IMR-90 (cell line): ENCODE results near the gene ANTXRL. TPM values are rescaled to one million over a fixed set of nuclear protein-coding genes. Genes with fewer than 3 reads are reported as not detected.

Source experiments
- ATAC-seq: fragments of 200-7000 bp; cut with Tn5 transposase; 2 replicates; pipeline ENCODE4 v1.9.1; 2020; ENCODE audit warnings: low read depth, mild to moderate bottlenecking, moderate library complexity
- BruUV-seq: library from RNA; stranded (reverse); fragments of 400-500 nt; replicated peaks from 2 replicates; lab custom pipeline; 2021; lab: Mats Ljungman, UMichigan
- CTCF ChIA-PET: fragments of 300-600 bp; formaldehyde crosslinking; extraction: SDS; loops from one replicate; lab custom pipeline; 2021; ENCODE audit warnings: antibody characterized with exemption; lab: Yijun Ruan, JAX
- POLR2A ChIA-PET: fragments of 300-600 bp; sonication (Branson Sonifier 250); formaldehyde crosslinking; loops from one replicate; lab custom pipeline; 2022; ENCODE audit warnings: antibody characterized with exemption; ENCODE audit not compliant: unreplicated experiment; lab: Charles Lee
- DNase-seq: peaks from one replicate; pipeline ENCODE4 v3.0.0; 2013
- H2AFZ ChIP-seq: replicated peaks from 2 replicates; pipeline ENCODE3; 2013; ENCODE audit warnings: low read length, mild to moderate bottlenecking; ENCODE audit not compliant: poor library complexity
- H2AK5ac ChIP-seq: 2 replicates; pipeline ENCODE4 v1.6.1; 2013; ENCODE audit warnings: low read depth, low read length, inconsistent platforms
- H2AK9ac ChIP-seq: replicated peaks from 2 replicates; pipeline ENCODE3; 2013; ENCODE audit warnings: mild to moderate bottlenecking, low read depth, low read length, moderate library complexity; ENCODE audit not compliant: poor library complexity
- H2BK120ac ChIP-seq: 2 replicates; pipeline ENCODE4 v1.6.1; 2013; ENCODE audit warnings: low read depth, low read length, inconsistent platforms
- H2BK15ac ChIP-seq: 3 replicates; pipeline ENCODE4 v1.6.1; 2013; ENCODE audit warnings: low read depth, low read length, inconsistent platforms
- H2BK20ac ChIP-seq: 2 replicates; pipeline ENCODE4 v1.6.1; 2013; ENCODE audit warnings: low read depth, mild to moderate bottlenecking, inconsistent platforms, low read length, moderate library complexity
- H2BK5ac ChIP-seq: 2 replicates; pipeline ENCODE4 v1.6.1; 2013; ENCODE audit warnings: mild to moderate bottlenecking, low read depth, low read length, inconsistent platforms; ENCODE audit not compliant: poor library complexity, severe bottlenecking
- H3K14ac ChIP-seq: replicated peaks from 2 replicates; pipeline ENCODE4 v1.6.1; 2013; ENCODE audit warnings: low read depth, low read length, inconsistent platforms
- H3K18ac ChIP-seq: 2 replicates; pipeline ENCODE4 v1.6.1; 2013; ENCODE audit warnings: low read depth, low read length, control low read depth
- H3K23ac ChIP-seq: 2 replicates; pipeline ENCODE4 v1.6.1; 2013; ENCODE audit warnings: low read depth, low read length, inconsistent platforms
- H3K27ac ChIP-seq: 2 replicates; pipeline ENCODE4 v1.5.1; 2013; ENCODE audit warnings: mild to moderate bottlenecking, control low read depth, low read length; ENCODE audit not compliant: insufficient read depth
- H3K27me3 ChIP-seq: 2 replicates; pipeline ENCODE4 v1.6.1; 2013; ENCODE audit warnings: low read length; ENCODE audit not compliant: control insufficient read depth, insufficient read depth
- H3K36me3 ChIP-seq: 2 replicates; pipeline ENCODE4 v1.6.1; 2013; ENCODE audit warnings: low read length, mixed read lengths; ENCODE audit not compliant: control insufficient read depth, insufficient read depth
- H3K4ac ChIP-seq: 2 replicates; pipeline ENCODE4 v1.6.1; 2013; ENCODE audit warnings: low read depth, low read length, inconsistent platforms
- H3K4me1 ChIP-seq: 2 replicates; pipeline ENCODE4 v1.6.1; 2013; ENCODE audit warnings: low read length, mixed read lengths; ENCODE audit not compliant: control insufficient read depth, insufficient read depth
- H3K4me2 ChIP-seq: 2 replicates; pipeline ENCODE4 v1.6.1; 2013; ENCODE audit warnings: low read depth, mild to moderate bottlenecking, control low read depth, low read length, moderate library complexity
- H3K4me3 ChIP-seq: 2 replicates; pipeline ENCODE4 v1.5.1; 2013; ENCODE audit warnings: low read depth, mild to moderate bottlenecking, control low read depth, low read length, moderate library complexity; ENCODE audit not compliant: insufficient read depth
- H3K56ac ChIP-seq: 2 replicates; pipeline ENCODE4 v1.6.1; 2013; ENCODE audit warnings: low read length, inconsistent platforms; ENCODE audit not compliant: insufficient read depth; ENCODE audit errors: extremely low read depth
- H3K79me1 ChIP-seq, 2 experiments: 2 replicates each; pipeline ENCODE4 v1.6.1; 2013; ENCODE audit warnings: low read length in 2 of 2, inconsistent platforms in 1 of 2, low read depth in 1 of 2
- H3K9ac ChIP-seq: 2 replicates; pipeline ENCODE4 v1.6.1; 2013; ENCODE audit warnings: low read depth, low read length, control low read depth
- H3K9me1 ChIP-seq: 2 replicates; pipeline ENCODE4 v1.6.1; 2013; ENCODE audit warnings: low read length, inconsistent platforms; ENCODE audit not compliant: insufficient read depth
- H3K9me3 ChIP-seq: 2 replicates; pipeline ENCODE4 v1.6.1; 2013; ENCODE audit warnings: low read length; ENCODE audit not compliant: control insufficient read depth, insufficient read depth
- H4K20me1 ChIP-seq: 2 replicates; pipeline ENCODE4 v1.6.1; 2013; ENCODE audit warnings: low read length, inconsistent platforms; ENCODE audit not compliant: insufficient read depth
- H4K5ac ChIP-seq: 2 replicates; pipeline ENCODE4 v1.6.1; 2013; ENCODE audit warnings: mild to moderate bottlenecking, low read depth, low read length, control low read depth
- H4K8ac ChIP-seq, 2 experiments: 2 replicates each; pipeline ENCODE4 v1.6.1; 2013; ENCODE audit warnings: low read depth in 2 of 2, low read length in 2 of 2, control low read depth in 1 of 2, inconsistent platforms in 1 of 2
- H4K91ac ChIP-seq: 2 replicates; pipeline ENCODE4 v1.6.1; 2013; ENCODE audit warnings: low read depth, low read length, inconsistent platforms; ENCODE audit not compliant: insufficient read depth
- CHD1 ChIP-seq: IDR thresholded peaks from 2 replicates; pipeline ENCODE4 v1.6.1; 2012; ENCODE audit warnings: low read depth, low read length, improper control_type of control experiment
- CTCF ChIP-seq: conservative IDR thresholded peaks from 2 replicates; pipeline ENCODE4 v1.5.1; 2012; ENCODE audit warnings: mild to moderate bottlenecking, low read depth, low read length, improper control_type of control experiment
- ELK1 ChIP-seq: fragments of 150-350 bp; IDR thresholded peaks from 2 replicates; pipeline ENCODE4 v1.6.1; 2016; ENCODE audit warnings: low read depth, mild to moderate bottlenecking, low read length, moderate library complexity, borderline replicate concordance
- FOS ChIP-seq: fragments of 150-350 bp; IDR thresholded peaks from 2 replicates; pipeline ENCODE4 v1.6.1; 2016; ENCODE audit warnings: low read depth, low read length
- MAFK ChIP-seq: IDR thresholded peaks from 2 replicates; pipeline ENCODE4 v1.6.1; 2012; ENCODE audit warnings: low read depth, low read length, improper control_type of control experiment
- MAZ ChIP-seq: IDR thresholded peaks from 2 replicates; pipeline ENCODE4 v1.6.1; 2012; ENCODE audit warnings: low read depth, mild to moderate bottlenecking, low read length, improper control_type of control experiment, moderate library complexity, borderline replicate concordance
- MXI1 ChIP-seq: IDR thresholded peaks from 2 replicates; pipeline ENCODE4 v1.6.1; 2012; ENCODE audit warnings: low read depth, mild to moderate bottlenecking, low read length, moderate library complexity, borderline replicate concordance
- NFE2L2 ChIP-seq: fragments of 150-350 bp; IDR thresholded peaks from 2 replicates; pipeline ENCODE4 v1.6.1; 2016; ENCODE audit warnings: low read depth, mild to moderate bottlenecking, low read length
- POLR2A ChIP-seq: IDR thresholded peaks from 2 replicates; pipeline ENCODE4 v1.6.1; 2012; ENCODE audit warnings: mild to moderate bottlenecking, low read depth, low read length
- WGBS, 2 experiments: methylation state at CpG; one replicate each; pipeline versions ENCODE4 v1.1.5 to v1.1.7; 2013; ENCODE audit warnings: missing lambda C conversion rate in 2 of 2; ENCODE audit not compliant: insufficient read length in 1 of 2; ENCODE audit errors: extremely low coverage in 2 of 2; 5-methylcytosine and 5-hydroxymethylcytosine counted together
- dilution Hi-C: fragments of 300-500 bp; cut with HindIII; formaldehyde crosslinking; loops from one replicate; pipeline ENCODE4 v1.14.3; 2018; ENCODE audit warnings: low sequenced_read_pairs; ENCODE audit not compliant: unreplicated experiment
- in situ Hi-C: fragments of 300-500 bp; cut with MboI; formaldehyde crosslinking; loops from 3 replicates; pipeline ENCODE4 v1.14.3; 2019; ENCODE audit warnings: low sequenced_read_pairs, inconsistent platforms, mixed read lengths
- intact Hi-C: fragments of 100-400 bp; cut with micrococcal nuclease; formaldehyde crosslinking; loops from 2 replicates; pipeline ENCODE4 v1.10.0; 2022
- polyA plus RNA-seq, 3 experiments: library from polyadenylated mRNA; depleted of rRNA; stranded (reverse); fragments of >200 nt; gene quantifications; 2 replicates each; pipeline ENCODE4 v1.2.3, GENCODE V29; 2012; ENCODE audit warnings: low replicate concordance in 1 of 3
- total RNA-seq: library from RNA; depleted of rRNA; stranded (reverse); fragments of >200 nt; gene quantifications from 2 replicates; pipeline ENCODE4 v1.2.3, GENCODE V29; 2012

ANTXRL gene
- total and polyA plus RNA-seq, 2 of the 4 experiments (the other 2 are of a cell fraction), result not detected

- no peak overlapping the region for H2BK5ac ChIP-seq
- no peak overlapping the region for H3K18ac ChIP-seq
- BruUV-seq, result no TSS peak
- POLR2A ChIA-PET, result no interaction called here
- no peak overlapping the region for H2BK20ac ChIP-seq
- no peak overlapping the region for H4K5ac ChIP-seq
- no peaks in the 10 kb centered on the region for H3K9me3 ChIP-seq
- H2BK120ac ChIP-seq, result no peak overlapping the region
- intact Hi-C loops (no loop called here), dilution Hi-C loops (no loop called here), in situ Hi-C loops (no loop called here)
- H3K36me3 ChIP-seq, result no peaks in the 10 kb centered on the region
- H2AFZ ChIP-seq, result no peak overlapping the region
- H3K27ac ChIP-seq, result no peak overlapping the region
- no peaks in the 10 kb centered on the region for H3K4me1 ChIP-seq
- WGBS, 2 experiments, result 63% methylated on average over 1 of the region's 6 CpGs; no CpG with 5 or more reads in 1 of the 2 experiments
- CTCF ChIA-PET, result no interaction called here
- no peak overlapping the region for H3K9ac ChIP-seq
- TF ChIP-seq MAZ (no peak), FOS (no peak), MAFK (no peak), MXI1 (no peak), CTCF (no peak), ELK1 (no peak), CHD1 (no peak), NFE2L2 (no peak), POLR2A (no peak)
- no peak overlapping the region for H3K4me2 ChIP-seq
- H4K8ac ChIP-seq, result no peak overlapping the region
- H3K4ac ChIP-seq, result no peak overlapping the region
- H3K9me1 ChIP-seq, result peaks cover 8% of the 10 kb centered on the region; the same call in 1 of the 2 replicates
- no peak for ATAC-seq
- H3K23ac ChIP-seq, result no peak overlapping the region
- no peak overlapping the region for H3K56ac ChIP-seq
- H2BK15ac ChIP-seq, result no peak overlapping the region
- no peak overlapping the region for H4K91ac ChIP-seq
- no peak overlapping the region for H3K4me3 ChIP-seq
- no peak overlapping the region for H2AK5ac ChIP-seq
- H4K20me1 ChIP-seq, result no peaks in the 10 kb centered on the region
- DNase-seq, result no peak
- no peak overlapping the region for H3K14ac ChIP-seq
- H3K27me3 ChIP-seq, result peaks cover 3% of the 10 kb centered on the region; the same call in 1 of the 2 replicates
- H2AK9ac ChIP-seq, result no peak overlapping the region
- no peaks in the 10 kb centered on the region for H3K79me1 ChIP-seq
These were observed 22.9 kb upstream of the ANTXRL start for GRCh38 chr10:46263831-46264268.
